ENCODE measurements around the gene ACACB. TPM values are rescaled to one million over a fixed set of nuclear protein-coding genes. Genes with fewer than 3 reads are reported as not detected.

Gene ACACB
- total and polyA plus RNA-seq, 12 donors: 12.8 to 241 (median 107) TPM

DNA sequence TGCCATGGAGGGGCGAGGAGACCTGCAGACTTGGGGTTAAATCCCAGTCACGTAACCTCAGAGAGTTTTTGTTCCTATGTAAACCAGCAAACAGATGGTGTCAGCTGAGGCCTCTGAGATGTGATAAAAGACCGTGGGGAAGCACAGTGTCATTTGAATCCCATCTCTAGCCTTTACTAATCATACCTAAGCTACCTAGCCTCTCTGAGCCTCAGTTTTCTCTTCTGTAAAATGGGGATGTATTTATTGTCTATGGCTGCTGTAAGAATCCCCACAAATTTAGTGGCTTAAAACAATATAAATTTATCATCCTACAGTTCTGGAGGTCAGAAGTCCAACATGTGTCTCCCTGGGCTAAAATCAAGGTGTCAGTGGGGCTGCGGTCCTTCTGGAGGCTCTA lies 158.8 kb downstream of the ACACB start:
- TF ChIP-seq, protein P1, sequence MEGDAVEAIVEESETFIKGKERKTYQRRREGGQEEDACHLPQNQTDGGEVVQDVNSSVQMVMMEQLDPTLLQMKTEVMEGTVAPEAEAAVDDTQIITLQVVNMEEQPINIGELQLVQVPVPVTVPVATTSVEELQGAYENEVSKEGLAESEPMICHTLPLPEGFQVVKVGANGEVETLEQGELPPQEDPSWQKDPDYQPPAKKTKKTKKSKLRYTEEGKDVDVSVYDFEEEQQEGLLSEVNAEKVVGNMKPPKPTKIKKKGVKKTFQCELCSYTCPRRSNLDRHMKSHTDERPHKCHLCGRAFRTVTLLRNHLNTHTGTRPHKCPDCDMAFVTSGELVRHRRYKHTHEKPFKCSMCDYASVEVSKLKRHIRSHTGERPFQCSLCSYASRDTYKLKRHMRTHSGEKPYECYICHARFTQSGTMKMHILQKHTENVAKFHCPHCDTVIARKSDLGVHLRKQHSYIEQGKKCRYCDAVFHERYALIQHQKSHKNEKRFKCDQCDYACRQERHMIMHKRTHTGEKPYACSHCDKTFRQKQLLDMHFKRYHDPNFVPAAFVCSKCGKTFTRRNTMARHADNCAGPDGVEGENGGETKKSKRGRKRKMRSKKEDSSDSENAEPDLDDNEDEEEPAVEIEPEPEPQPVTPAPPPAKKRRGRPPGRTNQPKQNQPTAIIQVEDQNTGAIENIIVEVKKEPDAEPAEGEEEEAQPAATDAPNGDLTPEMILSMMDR (IDR thresholded peaks at IDR 0.05): no peak
- Histone ChIP-seq H3K4me1 (peaks cover 0 to 11% (median 5%) of the 10 kb centered on the region in 9 donors), H3K9me3 (peaks cover 0 to 5% (median 0%) of the 10 kb centered on the region in 11 donors), H3K36me3 (peaks cover 0 to 12% (median 0%) of the 10 kb centered on the region in 9 donors), H3K27me3 (no peaks in the 10 kb centered on the region), H3K27ac (no peak overlapping the region), H3K4me3 (no peak overlapping the region)
- intact Hi-C loops (cut with DNase I): no loop called here
- DNase-seq (no peak), ATAC-seq (no peak)
- WGBS, 2 donors: 73 to 76% methylated on average over 4 of the region's 4 CpGs

- TF ChIP-seq, protein P1 (IDR thresholded peaks at IDR 0.05): no peak
- Histone ChIP-seq H3K27me3 (no peaks in the 10 kb centered on the region), H3K4me1 (peaks cover 0 to 11% (median 5%) of the 10 kb centered on the region in 9 donors), H3K36me3 (peaks cover 0 to 7% (median 0%) of the 10 kb centered on the region in 9 donors), H3K4me3 (no peak overlapping the region), H3K9me3 (no peaks in the 10 kb centered on the region), H3K27ac (no peak overlapping the region)
- intact Hi-C loops (cut with DNase I): no loop called here
- DNase-seq (no peak), ATAC-seq (no peak)
- 95 to 97% methylated on average over 5 of the region's 5 CpGs for WGBS, 2 donors
Observed at GRCh38 chr12:109276160-109276559, 159.8 kb downstream of the ACACB start.

GRCh38 chr12:109277255-109277898 lies 161.0 kb downstream of the ACACB start:
- H3K27ac ChIP-seq: no peak overlapping the region
- intact Hi-C loops (cut with DNase I): no loop called here
- DNase-seq (no peak), ATAC-seq (no peak)
- H3K27me3 ChIP-seq: no peaks in the 10 kb centered on the region
- 88 to 93% methylated on average over 8 of the region's 8 CpGs for WGBS, 2 donors
- H3K4me3 ChIP-seq: no peak overlapping the region
- peaks cover 0 to 11% (median 5%) of the 10 kb centered on the region in 9 donors for H3K4me1 ChIP-seq
- H3K36me3 ChIP-seq: no peaks in the 10 kb centered on the region
- TF ChIP-seq, protein P1 (IDR thresholded peaks at IDR 0.05): no peak
- H3K9me3 ChIP-seq: no peaks in the 10 kb centered on the region

DNA sequence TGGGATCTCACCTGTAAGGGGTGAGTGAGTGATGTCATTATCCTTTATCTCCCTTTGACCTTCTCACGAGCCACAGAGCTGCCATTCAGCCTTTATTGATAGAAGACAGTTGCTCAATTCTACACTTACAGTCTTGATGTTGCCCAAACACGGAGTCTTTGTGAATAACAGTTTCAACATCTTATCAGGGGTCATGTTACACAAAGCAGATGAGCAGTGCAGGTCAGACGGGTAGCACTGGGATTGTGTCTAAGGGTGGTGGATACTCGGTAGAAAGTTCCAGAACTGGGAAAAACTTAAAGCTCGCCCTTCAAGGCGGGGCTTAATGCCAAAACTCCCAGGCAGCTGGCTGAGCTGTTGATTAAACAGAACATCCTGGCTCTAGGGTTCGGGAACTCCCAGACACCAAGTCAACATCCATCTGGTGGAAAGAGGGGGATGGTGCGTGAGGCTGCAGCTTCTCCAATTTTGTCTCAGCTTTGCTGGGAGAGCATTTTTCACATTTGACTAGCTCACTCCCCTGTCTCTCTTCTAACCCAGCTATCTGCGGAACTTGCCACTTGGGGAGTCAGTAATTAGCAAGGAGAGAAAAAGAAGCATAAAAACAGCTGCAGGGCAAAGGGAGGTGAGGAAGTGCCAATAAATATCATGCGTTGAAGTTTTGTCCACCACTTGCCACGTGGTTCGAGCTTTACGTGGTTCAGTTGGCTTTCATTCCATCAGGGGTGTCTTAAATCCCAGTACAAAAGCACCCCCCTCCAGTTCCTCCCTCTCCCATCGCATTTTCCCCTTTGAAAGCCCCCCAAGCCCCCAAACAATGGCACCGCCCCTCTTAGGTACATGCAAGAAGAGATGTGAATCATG lies 161.7 kb downstream of the ACACB start:
- Histone ChIP-seq H3K9me3 (no peaks in the 10 kb centered on the region), H3K4me3 (no peak overlapping the region), H3K36me3 (no peaks in the 10 kb centered on the region), H3K27me3 (no peaks in the 10 kb centered on the region), H3K27ac (no peak overlapping the region), H3K4me1 (peaks cover 0 to 11% (median 5%) of the 10 kb centered on the region in 9 donors)
- intact Hi-C loops (cut with DNase I): no loop called here
- TF ChIP-seq, protein P1 (IDR thresholded peaks at IDR 0.05): no peak
- WGBS, 2 donors: 46 to 60% methylated on average over 15 of the region's 15 CpGs
- DNase-seq: no peak
- ATAC-seq: peak in 5 of 8 donors; percentile 6 to 71 (median 34)

Measured in heart right ventricle (tissue), 16 donors.